ENCODE results near the gene IRAK4.

- TF ChIP-seq CTCF (conservative IDR thresholded peaks at IDR 0.05 in 1 of 2, IDR thresholded peaks at IDR 0.05 in 1 of 2; ENCODE audit: low read depth in 1 of 2, low read length in 2 of 2) = no peak
- no peak for TF ChIP-seq EZH2 (IDR thresholded peaks at IDR 0.05; ENCODE audit: low read length, missing control alignments)
Observed at GRCh38 chr12:43826681-43827080, 67.9 kb downstream of the IRAK4 start.

Measured in fibroblast of lung (primary cell).